IPS-15b (cell line): ENCODE data around the gene SLC4A2.
A peak's percentile ranks its signal among the peaks of the same experiment; 100 is the strongest.
"Not testable (repeated sequence)": the region's sequence is repeated elsewhere in the genome, so short reads cannot be mapped to it uniquely, and the experiment has no call there.

Experiments used
- H3K27me3 ChIP-seq: one replicate; pipeline ENCODE4 v1.6.1; 2013; ENCODE audit warnings: low read length; ENCODE audit not compliant: control insufficient read depth, insufficient read depth
- H3K36me3 ChIP-seq: one replicate; pipeline ENCODE4 v1.6.1; 2013; ENCODE audit warnings: low read length; ENCODE audit not compliant: control insufficient read depth, insufficient read depth
- H3K4me1 ChIP-seq: one replicate; pipeline ENCODE4 v1.6.1; 2013; ENCODE audit warnings: mild to moderate bottlenecking, low read length; ENCODE audit not compliant: control insufficient read depth, insufficient read depth
- H3K4me3 ChIP-seq: one replicate; pipeline ENCODE4 v1.5.1; 2013; ENCODE audit warnings: low read depth, low read length
- H3K9ac ChIP-seq: one replicate; pipeline ENCODE4 v1.6.1; 2013; ENCODE audit warnings: low read depth, mild to moderate bottlenecking, low read length
- H3K9me3 ChIP-seq: one replicate; pipeline ENCODE4 v1.6.1; 2013; ENCODE audit warnings: mild to moderate bottlenecking, low read length; ENCODE audit not compliant: control insufficient read depth, insufficient read depth

Gene SLC4A2

DNA sequence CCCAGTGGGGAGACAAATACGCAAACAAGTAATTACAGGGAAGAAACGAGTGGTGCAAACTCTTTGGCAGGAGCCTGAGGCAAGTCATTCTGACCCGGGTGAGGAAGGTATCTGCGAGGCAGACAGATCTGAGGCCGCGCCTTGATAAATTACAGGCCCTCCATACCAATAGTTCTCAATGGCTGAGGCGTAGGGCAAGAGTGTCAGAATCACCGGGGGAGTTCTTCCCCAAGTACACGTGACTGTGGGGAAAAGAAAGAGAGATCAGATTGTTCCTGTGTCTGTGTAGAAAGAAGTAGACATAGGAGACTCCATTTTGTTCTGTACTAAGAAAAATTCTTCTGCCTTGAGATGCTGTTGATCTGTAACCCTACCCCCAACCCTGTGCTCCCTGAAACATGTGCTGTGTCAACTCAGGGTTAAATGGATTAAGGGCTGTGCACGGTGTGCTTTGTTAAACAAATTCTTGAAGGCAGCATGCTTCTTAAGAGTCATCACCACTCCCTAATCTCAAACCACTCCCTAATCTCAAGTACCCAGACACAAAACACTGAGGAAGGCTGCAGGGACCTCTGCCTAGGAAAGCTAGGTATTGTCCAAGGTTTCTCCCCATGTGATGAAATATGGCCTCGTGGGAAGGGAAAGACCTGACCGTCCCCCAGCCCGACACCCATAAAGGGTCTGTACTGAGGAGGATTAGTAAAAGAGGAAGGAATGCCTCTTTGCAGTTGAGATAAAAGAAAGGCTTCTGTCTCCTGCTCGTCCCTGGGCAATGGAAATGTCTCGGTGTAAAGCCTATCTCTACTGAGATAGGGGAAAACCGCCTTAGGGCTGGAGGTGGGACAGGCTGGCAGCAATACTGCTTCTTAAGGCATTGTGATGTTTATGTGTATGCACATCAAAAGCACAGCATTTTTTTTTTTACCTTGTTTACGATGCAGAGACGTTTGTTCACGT lies 32.3 kb upstream of the SLC4A2 start:
- not testable (repeated sequence) for H3K36me3 ChIP-seq, H3K9me3 ChIP-seq
- peaks cover 10% of the 10 kb centered on the region for H3K27me3 ChIP-seq
- peaks cover 10% of the 10 kb centered on the region for H3K4me1 ChIP-seq
- peak overlapping the region; percentile 68 for H3K4me3 ChIP-seq
- peak overlapping the region; percentile 3 for H3K9ac ChIP-seq

DNA sequence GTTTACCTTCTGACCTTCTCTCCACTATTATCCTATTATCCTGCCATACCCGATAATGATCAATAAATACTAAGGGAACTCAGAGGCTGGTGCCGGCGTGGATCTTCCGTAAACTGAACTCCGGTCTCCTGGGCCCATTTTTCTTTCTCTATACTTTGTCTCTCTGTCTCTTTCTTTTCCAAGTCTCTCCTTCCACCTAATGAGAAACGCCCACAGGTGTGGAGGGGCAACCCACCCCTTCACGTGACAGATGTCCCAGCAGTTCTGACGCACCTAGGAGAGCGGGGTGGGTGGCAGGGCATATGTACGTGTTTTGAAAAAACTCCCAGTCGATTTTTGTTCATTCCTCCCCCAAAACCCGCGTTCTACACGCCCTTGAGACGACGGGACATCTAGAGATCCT lies 31.7 kb upstream of the SLC4A2 start:
- Histone ChIP-seq H3K4me3 (peak overlapping the region; percentile 68), H3K4me1 (peaks cover 10% of the 10 kb centered on the region), H3K9ac (peak overlapping the region; percentile 3)
- not testable (repeated sequence) for H3K36me3 ChIP-seq, H3K27me3 ChIP-seq, H3K9me3 ChIP-seq

DNA sequence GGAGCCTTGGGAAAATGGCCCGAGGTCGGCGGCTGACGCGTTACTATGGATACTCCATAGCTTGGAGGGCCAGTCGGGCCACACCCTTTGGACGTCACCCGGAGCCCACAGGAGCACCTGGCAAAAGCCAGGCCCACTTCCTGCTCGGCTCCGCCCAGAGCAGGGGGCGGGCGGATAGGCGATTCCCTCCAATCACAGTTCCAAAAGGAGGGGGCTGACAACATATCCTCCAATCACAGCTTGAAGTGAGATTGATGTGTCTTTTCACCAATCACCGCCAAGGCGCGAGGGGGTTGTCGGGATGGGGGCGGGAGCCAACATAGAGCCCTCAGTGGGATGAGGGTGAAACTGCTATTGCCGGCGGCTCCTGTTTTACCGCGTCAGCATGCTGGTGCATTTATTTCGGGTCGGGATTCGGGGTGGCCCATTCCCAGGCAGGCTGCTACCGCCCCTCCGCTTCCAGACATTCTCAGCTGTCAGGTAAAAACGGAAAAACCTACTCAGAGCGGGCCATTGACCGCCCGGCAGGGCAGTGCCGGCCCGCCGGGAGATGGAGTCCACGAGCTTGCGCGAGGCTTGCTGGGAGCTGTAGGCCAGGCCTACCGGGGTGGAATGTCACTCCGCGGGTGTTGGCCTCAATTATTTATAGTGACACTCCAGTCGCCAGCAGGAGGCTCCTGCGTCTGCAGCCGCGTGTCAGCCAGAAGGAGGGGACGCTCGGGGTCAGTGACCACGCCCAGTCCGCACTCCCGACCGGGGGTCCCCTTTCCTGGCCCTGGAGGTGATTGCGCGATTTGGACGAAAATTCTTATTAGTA lies 31.1 kb upstream of the SLC4A2 start, which contains the start of gene ABCB8:
Gene ABCB8 (plus strand): TSS at position 320 of the 817 bp plus-strand sequence. CDS start 66 bp downstream, at position 386.
- Histone ChIP-seq H3K9me3 (no peaks in the 10 kb centered on the region), H3K27me3 (peaks cover 9% of the 10 kb centered on the region), H3K9ac (peak within 1 kb of the TSS; percentile 3), H3K4me1 (peaks cover 10% of the 10 kb centered on the region), H3K4me3 (peak within 1 kb of the TSS; percentile 81), H3K36me3 (no peaks in the 10 kb centered on the region)

DNA sequence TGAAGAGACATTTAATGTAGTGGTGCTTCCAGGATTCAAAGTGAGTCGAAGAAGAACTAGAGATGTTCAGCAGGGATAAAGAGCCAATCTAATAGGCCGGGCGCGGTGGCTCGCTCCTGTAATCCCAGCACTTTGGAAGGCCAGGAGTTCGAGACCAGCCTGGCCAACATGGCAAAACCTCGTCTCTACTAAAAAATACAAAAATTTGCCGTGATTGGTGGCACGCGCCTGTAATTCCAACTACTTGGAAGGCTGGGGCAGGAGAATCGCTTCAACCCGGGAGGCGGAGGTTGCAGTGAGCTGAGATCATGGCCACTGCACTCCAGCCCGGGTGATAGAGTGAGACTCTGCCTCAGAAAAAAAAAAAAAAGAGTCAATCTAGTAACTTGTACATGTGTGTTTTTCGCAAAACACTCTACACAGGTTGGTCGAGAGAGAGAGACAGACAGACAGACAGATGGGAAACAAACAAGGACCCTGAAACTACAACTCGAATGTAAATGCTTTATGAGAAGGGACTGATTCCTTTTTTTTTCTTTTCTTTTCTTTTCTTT lies 30.4 kb upstream of the SLC4A2 start:
- H3K36me3 ChIP-seq, result no peaks in the 10 kb centered on the region
- H3K4me1 ChIP-seq, result peaks cover 10% of the 10 kb centered on the region
- H3K27me3 ChIP-seq, result peaks cover 7% of the 10 kb centered on the region
- H3K9me3 ChIP-seq, result no peaks in the 10 kb centered on the region
- peak overlapping the region; percentile 81 for H3K4me3 ChIP-seq
- no peak overlapping the region for H3K9ac ChIP-seq

DNA sequence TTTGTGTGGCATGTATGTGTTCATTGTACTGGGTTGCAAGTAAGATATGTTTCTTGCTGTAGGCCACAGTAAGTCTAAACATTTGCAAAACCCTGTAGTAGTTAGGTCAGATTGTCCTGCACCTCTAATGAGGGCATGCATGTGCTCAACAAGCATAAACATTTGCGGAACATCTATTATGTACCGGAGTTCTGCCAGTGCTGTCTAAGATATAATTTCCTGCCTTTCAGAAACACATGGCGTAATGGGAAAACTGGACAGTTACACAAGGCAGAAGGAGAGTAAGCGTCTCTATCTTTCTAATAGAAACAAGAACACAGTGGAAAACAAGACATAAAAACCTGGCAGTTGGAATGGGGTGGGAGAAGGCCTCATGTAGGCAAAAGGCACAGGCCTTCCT lies 28.4 kb upstream of the SLC4A2 start:
- Histone ChIP-seq H3K4me3 (no peak overlapping the region), H3K9ac (no peak overlapping the region), H3K36me3 (peaks cover 17% of the 10 kb centered on the region), H3K27me3 (peaks cover 4% of the 10 kb centered on the region), H3K9me3 (no peaks in the 10 kb centered on the region), H3K4me1 (peaks cover 10% of the 10 kb centered on the region)

DNA sequence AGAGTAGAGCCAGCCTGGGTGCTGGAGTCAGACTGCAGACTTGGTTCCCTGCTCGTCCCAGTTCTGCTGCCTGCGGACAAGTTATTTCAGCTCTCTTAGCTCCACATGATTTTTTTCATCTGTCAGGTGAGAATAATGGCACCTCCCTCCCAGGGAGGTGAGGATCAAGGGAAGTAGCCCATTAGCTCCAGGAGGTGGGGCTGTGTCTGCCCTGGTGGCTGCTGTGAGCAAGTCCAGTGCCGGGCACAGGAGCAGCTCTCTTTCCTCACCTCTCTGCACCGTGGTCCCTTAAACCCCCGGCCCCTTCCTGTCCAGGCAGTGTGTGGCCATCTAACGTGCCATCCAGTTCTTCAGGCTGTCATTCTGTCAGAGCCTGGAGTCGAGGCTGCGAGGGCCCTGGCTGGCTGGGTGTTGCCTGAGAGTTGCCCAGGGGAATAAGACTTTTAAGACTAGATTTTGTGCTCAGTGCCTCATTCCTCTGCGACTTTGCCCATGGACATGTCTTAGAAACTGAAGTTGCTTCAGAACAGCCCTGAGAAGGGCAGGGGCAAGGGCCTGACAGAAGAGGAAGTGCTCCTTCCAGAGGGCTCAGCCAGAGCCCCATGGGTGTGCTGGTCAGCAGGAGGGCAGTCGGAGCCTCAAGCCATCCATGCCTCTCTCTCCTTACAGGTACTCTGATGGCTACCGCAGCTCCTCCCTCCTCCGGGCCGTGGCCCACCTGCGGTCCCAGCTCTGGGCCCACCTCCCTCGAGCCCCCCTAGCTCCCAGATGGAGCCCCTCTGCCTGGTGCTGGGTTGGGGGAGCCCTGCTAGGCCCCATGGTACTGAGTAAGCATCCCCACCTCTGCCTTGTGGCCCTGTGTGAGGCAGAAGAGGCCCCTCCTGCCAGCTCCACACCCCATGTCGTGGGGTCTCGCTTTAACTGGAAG lies 26.2 kb upstream of the SLC4A2 start:
- Histone ChIP-seq H3K4me3 (no peak overlapping the region), H3K9ac (no peak overlapping the region), H3K36me3 (peaks cover 24% of the 10 kb centered on the region), H3K9me3 (no peaks in the 10 kb centered on the region), H3K4me1 (no peaks in the 10 kb centered on the region), H3K27me3 (no peaks in the 10 kb centered on the region)

DNA sequence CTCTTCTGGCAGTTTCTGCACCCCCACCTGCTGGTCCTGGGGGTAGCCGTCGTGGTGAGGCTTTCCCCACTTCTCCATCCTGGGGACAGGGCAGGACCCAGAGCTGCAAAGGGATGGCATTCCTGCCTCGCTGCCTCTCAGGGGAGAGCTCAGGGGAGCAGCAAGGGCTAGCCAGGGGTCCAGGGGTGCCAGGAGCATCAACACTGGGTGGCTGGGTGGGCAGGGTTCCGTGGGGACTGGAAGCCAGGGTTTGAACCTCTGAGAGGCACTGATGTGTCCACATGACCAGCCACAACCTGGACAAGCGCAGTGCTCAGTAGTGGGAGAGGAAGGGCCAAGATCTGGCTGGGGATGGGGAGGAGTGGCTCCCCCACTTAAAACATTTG lies 25.5 kb upstream of the SLC4A2 start:
- no peaks in the 10 kb centered on the region for H3K27me3 ChIP-seq
- H3K9me3 ChIP-seq, result no peaks in the 10 kb centered on the region
- H3K4me1 ChIP-seq, result no peaks in the 10 kb centered on the region
- H3K9ac ChIP-seq, result no peak overlapping the region
- no peak overlapping the region for H3K4me3 ChIP-seq
- peaks cover 24% of the 10 kb centered on the region for H3K36me3 ChIP-seq

DNA sequence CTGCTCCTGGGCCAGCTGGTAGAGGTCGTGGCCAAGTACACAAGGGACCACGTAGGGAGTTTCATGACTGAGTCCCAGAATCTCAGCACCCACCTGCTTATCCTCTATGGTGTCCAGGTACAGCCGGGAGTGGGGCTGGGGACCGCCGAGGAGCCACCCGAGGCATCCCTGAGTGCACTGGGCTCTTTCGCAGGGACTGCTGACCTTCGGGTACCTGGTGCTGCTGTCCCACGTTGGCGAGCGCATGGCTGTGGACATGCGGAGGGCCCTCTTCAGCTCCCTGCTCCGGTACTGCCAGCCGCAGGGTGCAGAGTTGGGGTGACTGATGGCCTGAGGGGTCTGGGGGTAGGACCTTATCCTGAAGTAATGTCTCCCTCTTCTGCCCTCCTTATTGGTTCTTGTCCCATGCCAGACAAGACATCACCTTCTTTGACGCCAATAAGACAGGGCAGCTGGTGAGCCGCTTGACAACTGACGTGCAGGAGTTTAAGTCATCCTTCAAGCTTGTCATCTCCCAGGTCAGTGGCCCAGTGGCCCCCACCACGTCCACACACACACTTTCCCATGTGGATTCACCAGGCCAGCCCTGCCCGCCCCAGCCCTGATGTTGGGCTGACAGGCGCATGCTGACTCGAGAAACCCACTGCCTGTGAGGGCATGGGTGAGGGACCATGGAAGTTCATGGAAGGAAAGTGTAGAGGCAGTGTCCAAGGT lies 24.9 kb upstream of the SLC4A2 start:
- Histone ChIP-seq H3K9ac (no peak overlapping the region), H3K4me3 (no peak overlapping the region), H3K27me3 (no peaks in the 10 kb centered on the region), H3K9me3 (no peaks in the 10 kb centered on the region), H3K4me1 (no peaks in the 10 kb centered on the region), H3K36me3 (peaks cover 24% of the 10 kb centered on the region)

DNA sequence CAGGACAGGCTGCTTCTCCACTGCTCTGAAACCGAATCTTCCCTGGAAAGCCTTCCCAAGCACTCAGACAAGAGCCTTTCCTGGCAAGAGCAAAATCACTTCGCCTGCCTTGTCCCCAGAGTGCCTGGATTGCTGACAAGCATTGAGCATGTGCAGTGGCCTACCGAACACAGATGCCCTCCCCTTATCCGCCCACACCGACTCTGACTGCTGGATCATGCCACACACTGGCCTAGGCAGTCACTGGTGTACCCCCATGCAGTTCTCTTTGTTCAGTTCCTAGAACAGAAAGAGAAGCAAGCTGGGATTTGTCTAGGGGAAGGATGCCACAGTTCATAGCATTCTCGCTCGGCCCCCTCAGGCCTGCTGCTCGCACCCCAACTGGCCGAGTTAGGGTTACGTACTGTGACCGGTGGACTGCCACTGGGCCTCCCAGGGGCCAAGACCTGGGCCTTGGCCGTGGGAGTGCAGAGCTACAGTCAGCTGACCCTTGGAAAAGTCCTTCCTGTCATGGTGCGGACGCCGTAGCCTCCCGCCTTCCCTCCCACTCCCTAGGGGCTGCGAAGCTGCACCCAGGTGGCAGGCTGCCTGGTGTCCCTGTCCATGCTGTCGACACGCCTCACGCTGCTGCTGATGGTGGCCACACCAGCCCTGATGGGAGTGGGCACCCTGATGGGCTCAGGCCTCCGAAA lies 24.2 kb upstream of the SLC4A2 start:
- Histone ChIP-seq H3K9me3 (no peaks in the 10 kb centered on the region), H3K27me3 (no peaks in the 10 kb centered on the region), H3K9ac (no peak overlapping the region), H3K4me1 (no peaks in the 10 kb centered on the region), H3K36me3 (peaks cover 24% of the 10 kb centered on the region), H3K4me3 (no peak overlapping the region)

DNA sequence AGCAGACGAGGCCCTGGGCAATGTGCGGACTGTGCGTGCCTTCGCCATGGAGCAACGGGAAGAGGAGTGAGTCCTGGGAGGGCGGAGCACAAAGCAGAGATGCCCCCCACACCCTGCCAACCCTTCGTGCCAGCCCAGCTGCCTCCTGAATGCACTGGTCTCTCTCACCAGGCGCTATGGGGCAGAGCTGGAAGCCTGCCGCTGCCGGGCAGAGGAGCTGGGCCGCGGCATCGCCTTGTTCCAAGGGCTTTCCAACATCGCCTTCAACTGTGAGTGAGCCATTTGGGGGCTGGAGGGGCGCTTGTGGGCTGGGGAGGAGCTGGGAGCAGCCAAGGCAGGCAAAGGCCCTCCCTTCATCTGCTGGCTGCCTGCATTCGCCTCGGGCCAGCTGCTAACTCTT lies 23.5 kb upstream of the SLC4A2 start:
- Histone ChIP-seq H3K4me3 (no peak overlapping the region), H3K36me3 (peaks cover 24% of the 10 kb centered on the region), H3K4me1 (no peaks in the 10 kb centered on the region), H3K9me3 (no peaks in the 10 kb centered on the region), H3K27me3 (no peaks in the 10 kb centered on the region), H3K9ac (no peak overlapping the region)
